ENCODE measurements around the gene DDX28. TPM values are rescaled to one million over a fixed set of nuclear protein-coding genes. Genes with fewer than 3 reads are reported as not detected.
A peak's percentile ranks its signal among the peaks of the same experiment; 100 is the strongest.

The DDX28 gene
- total and polyA plus RNA-seq, 9 of the 15 experiments (the other 6 are each of a cell fraction or from before 2014, with no cell fraction given) = 2.8 to 24.5 (median 15.9) TPM

GRCh38 chr16:68035227-68035626 is 12.2 kb upstream of the DDX28 start:
- no peaks in the 10 kb centered on the region for H3K9me3 ChIP-seq (replicated peaks; ENCODE audit: control insufficient read depth, insufficient read depth, low read depth, low read length)
- in situ Hi-C loops (cut with MboI) (no loop called here), intact Hi-C loops (cut with micrococcal nuclease) (no loop called here)
- H3K79me2 ChIP-seq (ENCODE audit: control insufficient read depth, insufficient read depth, low read length) = no peaks in the 10 kb centered on the region
- H3K9me1 ChIP-seq (ENCODE audit: control insufficient read depth, insufficient read depth, low read length) = no peaks in the 10 kb centered on the region
- CTCF ChIA-PET (ENCODE audit: low intra/inter-chr PET ratio) = interaction anchor here (0.6 kb wide), 1 partner anchor 40 kb away, joined by 4 read pairs; no protein-coding TSS in a partner anchor
- no peak overlapping the region for H2AFZ ChIP-seq (ENCODE audit: low read depth, low read length)
- no peak overlapping the region; the same call in 1 of the 2 replicates for H3K4me2 ChIP-seq (ENCODE audit: insufficient read depth, low read length)
- no peak overlapping the region for H3K4me3 ChIP-seq
- peaks cover 2 to 9% of the 10 kb centered on the region in 2 experiments; a peak in 2 of 5 replicates for H3K4me1 ChIP-seq (replicated peaks in 1 of 2; ENCODE audit: control insufficient read depth in 2 of 2, insufficient read depth in 2 of 2, low read length in 2 of 2)
- no peaks in the 10 kb centered on the region for H3K27me3 ChIP-seq (ENCODE audit: control insufficient read depth in 2 of 2, insufficient read depth in 2 of 2, low read length in 2 of 2)
- H4K20me1 ChIP-seq (replicated peaks; ENCODE audit: control insufficient read depth, insufficient read depth, low read length) = no peaks in the 10 kb centered on the region; the same call in 1 of the 2 replicates
- FAIRE-seq (no peak), ATAC-seq (peak; percentile 63), DNase-seq (ENCODE audit: extremely low read depth in 1 of 4, low spot score in 3 of 4) (no peak)
- 33% methylated on average over 2 of the region's 2 CpGs for WGBS (ENCODE audit: insufficient coverage, low coverage, missing lambda C conversion rate)
- BruUV-seq (replicated peaks) = no TSS peak
- no peak overlapping the region for H3K9ac ChIP-seq (ENCODE audit: insufficient read depth in 1 of 2, low read depth in 2 of 2, low read length in 2 of 2)
- H3K36me3 ChIP-seq (ENCODE audit: control insufficient read depth, insufficient read depth, low read length) = peaks cover 21% of the 10 kb centered on the region
- POLR2A ChIA-PET = interaction anchor here (0.5 to 1.2 kb wide), 2 partner anchors 36 to 352 kb away, joined by 3 to 4 read pairs; no protein-coding TSS in a partner anchor
- H3K27ac ChIP-seq (ENCODE audit: extremely low read depth, low read depth, low read length) = peak overlapping the region; percentile 0; the same call in 1 of the 3 replicates
- no peak for TF ChIP-seq IRF2 (CRISPR knock-in tag; IDR thresholded peaks at IDR 0.05)
- peak; percentile 48; the same call in 1 of the 2 replicates for TF ChIP-seq ZNF384 (IDR thresholded peaks at IDR 0.05; ENCODE audit: low read depth, low read length)
- no peak for TF ChIP-seq FOXK1 (CRISPR knock-in tag; IDR thresholded peaks at IDR 0.05; ENCODE audit: borderline replicate concordance)
- no peak for TF ChIP-seq CHD2 (IDR thresholded peaks at IDR 0.05; ENCODE audit: low read depth, low read length)
- no peak for TF ChIP-seq CHAMP1 (IDR thresholded peaks at IDR 0.05)
- peak; percentile 37; the same call in 1 of the 2 replicates for TF ChIP-seq DPF2 (IDR thresholded peaks at IDR 0.05)
- TF ChIP-seq CBFA2T2 (conservative IDR thresholded peaks at IDR 0.05) = no peak
- no peak for TF ChIP-seq NR3C1 (CRISPR knock-in tag; IDR thresholded peaks at IDR 0.05)
- TF ChIP-seq PTBP1 (IDR thresholded peaks at IDR 0.05; ENCODE audit: low read depth, low read length) = no peak
- no peak for TF ChIP-seq MLX (CRISPR knock-in tag; conservative IDR thresholded peaks at IDR 0.05)
- no peak for TF ChIP-seq SMAD2 (IDR thresholded peaks at IDR 0.05; ENCODE audit: low read depth, low read length)
- TF ChIP-seq NELFE (IDR thresholded peaks at IDR 0.05; ENCODE audit: insufficient read depth, insufficient read length) = no peak
- 0 out of 2 replicates have a peak, but pooled peaks have one; percentile 12 for TF ChIP-seq ARID1B (IDR thresholded peaks at IDR 0.05)
- TF ChIP-seq POLR2G (IDR thresholded peaks at IDR 0.05; ENCODE audit: low read depth, low read length) = no peak
- no peak for TF ChIP-seq GTF2A2 (tag; IDR thresholded peaks at IDR 0.05)
- TF ChIP-seq ZNF699 (CRISPR knock-in tag; IDR thresholded peaks at IDR 0.05; ENCODE audit: insufficient replicate concordance) = no peak
- 0 out of 2 replicates have a peak, but pooled peaks have one; percentile 19 for TF ChIP-seq ATF7 (IDR thresholded peaks at IDR 0.05)
- TF ChIP-seq RBM22 (IDR thresholded peaks at IDR 0.05; ENCODE audit: low read depth, low read length, poor library complexity, severe bottlenecking) = no peak
- TF ChIP-seq MCM5 (IDR thresholded peaks at IDR 0.05; ENCODE audit: low read depth) = no peak
- TF ChIP-seq HCFC1 (IDR thresholded peaks at IDR 0.05; ENCODE audit: low read depth, low read length) = no peak

Data from K562 (cell line).